Measurements from ENCODE around the gene GTF2IRD2.
"Not testable (repeated sequence)": the region's sequence is repeated elsewhere in the genome, so short reads cannot be mapped to it uniquely, and the experiment has no call there.

GRCh38 chr7:74874748-74875512, 23.5 kb upstream of the GTF2IRD2 start:
- not testable (repeated sequence) for TF ChIP-seq ZXDB (tag by site-specific recombination; IDR thresholded peaks at IDR 0.05); CTCF (tag by site-specific recombination; IDR thresholded peaks at IDR 0.05); ZFP69B (tag by site-specific recombination; IDR thresholded peaks at IDR 0.05); ZNF211 (tag by site-specific recombination; IDR thresholded peaks at IDR 0.05; ENCODE audit: low read depth); ZNF184 (tag by site-specific recombination; IDR thresholded peaks at IDR 0.05)
